GM20000 (cell line): ENCODE results near the gene GAREM2.

ENCODE experiments used
- DNase-seq: peaks from one replicate; pipeline ENCODE4 v3.0.0; 2012; ENCODE audit warnings: low spot score
- CTCF ChIP-seq: IDR thresholded peaks from 2 replicates; pipeline ENCODE4 v1.5.1; 2012; ENCODE audit warnings: mild to moderate bottlenecking, control low read depth; ENCODE audit errors: extremely low read depth, missing control alignments

The GAREM2 gene

GRCh38 chr2:26238311-26238958 is 65.5 kb downstream of the GAREM2 start:
- no peak for TF ChIP-seq CTCF
- no peak for DNase-seq
